A673 (cell line): Measurements from ENCODE around the gene ZNF441. TPM values are rescaled to one million over a fixed set of nuclear protein-coding genes. Genes with fewer than 3 reads are reported as not detected.
"Not testable (repeated sequence)": the region's sequence is repeated elsewhere in the genome, so short reads cannot be mapped to it uniquely, and the experiment has no call there.

Experiments
- BruUV-seq: library from RNA; stranded (reverse); fragments of 400-500 nt; replicated peaks from 2 replicates; lab custom pipeline; 2021; lab: Mats Ljungman, UMichigan
- CTCF ChIA-PET: fragments of 300-600 bp; sonication (Branson Sonifier 250); formaldehyde crosslinking; loops from one replicate; lab custom pipeline; 2022; ENCODE audit warnings: antibody characterized with exemption; lab: Charles Lee
- POLR2A ChIA-PET: fragments of 300-600 bp; sonication (Branson Sonifier 250); formaldehyde crosslinking; loops from one replicate; lab custom pipeline; 2022; ENCODE audit warnings: antibody characterized with exemption; ENCODE audit not compliant: low non-redundant PET; lab: Charles Lee
- DNase-seq: peaks from one replicate; pipeline ENCODE4 v3.0.0-alpha.2; 2015; ENCODE audit warnings: low spot score
- H3K27ac ChIP-seq: fragments of 200-600 bp; sonication (generic); 2 replicates; pipeline ENCODE4 v1.5.1; 2016; ENCODE audit warnings: mixed run types, low read depth, mild to moderate bottlenecking, mixed read lengths, antibody characterized with exemption, low read length; ENCODE audit not compliant: poor library complexity, severe bottlenecking
- H3K27me3 ChIP-seq: fragments of 200-600 bp; sonication (generic); replicated peaks from 2 replicates; pipeline ENCODE4 v1.6.1; 2017; ENCODE audit warnings: mixed run types, low read depth, mild to moderate bottlenecking, mixed read lengths, antibody characterized with exemption, low read length; ENCODE audit not compliant: insufficient read depth, poor library complexity
- H3K36me3 ChIP-seq: fragments of 200-600 bp; sonication (generic); 2 replicates; pipeline ENCODE4 v1.6.1; 2016; ENCODE audit warnings: mixed run types, mild to moderate bottlenecking, mixed read lengths, antibody characterized with exemption, low read length; ENCODE audit not compliant: insufficient read depth, poor library complexity, severe bottlenecking
- H3K4me1 ChIP-seq: fragments of 200-600 bp; sonication (generic); 2 replicates; pipeline ENCODE4 v1.6.1; 2017; ENCODE audit warnings: mixed run types, mild to moderate bottlenecking, mixed read lengths, antibody characterized with exemption, low read length; ENCODE audit not compliant: insufficient read depth, poor library complexity, severe bottlenecking
- H3K4me3 ChIP-seq: fragments of 200-600 bp; sonication (generic); 2 replicates; pipeline ENCODE4 v1.5.1; 2016; ENCODE audit warnings: low read depth, mixed run types, mild to moderate bottlenecking, mixed read lengths, low read length; ENCODE audit not compliant: poor library complexity, severe bottlenecking
- H3K9me3 ChIP-seq: fragments of 200-600 bp; sonication (generic); 2 replicates; pipeline ENCODE4 v1.6.1; 2016; ENCODE audit warnings: mixed run types, low read depth, mild to moderate bottlenecking, mixed read lengths, antibody characterized with exemption, low read length; ENCODE audit not compliant: poor library complexity, severe bottlenecking
- EZH2 ChIP-seq: fragments of 200-600 bp; sonication (generic); IDR thresholded peaks from 2 replicates; pipeline ENCODE4 v1.6.1; 2017; ENCODE audit warnings: borderline replicate concordance, low read depth, mild to moderate bottlenecking, mixed read lengths, antibody characterized with exemption, low read length; ENCODE audit not compliant: poor library complexity, severe bottlenecking
- intact Hi-C: fragments of 100-400 bp; cut with micrococcal nuclease; formaldehyde crosslinking; loops from one replicate; pipeline ENCODE4 v1.10.0; 2022; ENCODE audit not compliant: unreplicated experiment
- total RNA-seq: library from RNA; stranded (reverse); gene quantifications from 2 replicates; pipeline ENCODE4 v1.2.3, GENCODE V29; 2021
- TF ChIP-seq, protein P1 (sequence below): fragments of 300-800, 200-600 bp; sonication (generic); conservative IDR thresholded peaks from 2 replicates; pipeline ENCODE4 v1.5.1; 2017; ENCODE audit warnings: low read depth, mild to moderate bottlenecking, antibody characterized with exemption, low read length, moderate library complexity, mixed read lengths

ZNF441 gene
- total RNA-seq, 1 experiment from 2014 or later, result 3.7 TPM

DNA sequence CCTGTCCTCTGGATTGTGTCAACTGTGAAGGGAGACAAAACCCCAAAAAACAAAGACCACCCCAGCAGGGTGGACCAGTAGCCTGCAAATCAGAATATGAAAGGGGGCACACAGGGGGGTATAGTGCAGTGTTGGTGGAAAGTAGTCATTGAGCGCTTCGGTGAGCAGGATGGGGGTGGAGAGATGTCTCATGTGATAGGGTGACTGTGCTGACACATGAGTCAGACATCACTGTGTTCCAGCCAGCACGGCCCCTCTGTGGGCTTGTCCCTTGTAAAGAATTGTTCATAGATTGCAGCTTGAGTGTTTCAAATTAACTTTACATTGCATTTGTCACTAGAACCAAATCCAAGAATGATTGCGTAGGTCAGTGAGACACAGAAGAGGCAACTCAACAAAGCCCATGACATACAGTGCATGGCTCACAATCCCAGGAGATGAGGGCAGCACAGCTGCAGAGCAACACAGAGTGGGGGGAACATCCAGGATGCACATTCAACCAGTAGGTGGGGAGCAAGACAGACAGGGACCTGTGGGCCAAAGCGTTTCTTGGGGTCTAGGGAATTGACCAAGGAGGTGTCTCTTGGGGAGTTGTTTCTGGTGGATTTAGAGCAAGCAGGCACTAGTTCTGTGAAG, 54.8 kb downstream of the ZNF441 start:
- H3K4me3 ChIP-seq, result no peak overlapping the region
- BruUV-seq, result no TSS peak
- H3K9me3 ChIP-seq, result no peaks in the 10 kb centered on the region
- TF ChIP-seq EZH2, result no peak
- TF ChIP-seq, protein P1, sequence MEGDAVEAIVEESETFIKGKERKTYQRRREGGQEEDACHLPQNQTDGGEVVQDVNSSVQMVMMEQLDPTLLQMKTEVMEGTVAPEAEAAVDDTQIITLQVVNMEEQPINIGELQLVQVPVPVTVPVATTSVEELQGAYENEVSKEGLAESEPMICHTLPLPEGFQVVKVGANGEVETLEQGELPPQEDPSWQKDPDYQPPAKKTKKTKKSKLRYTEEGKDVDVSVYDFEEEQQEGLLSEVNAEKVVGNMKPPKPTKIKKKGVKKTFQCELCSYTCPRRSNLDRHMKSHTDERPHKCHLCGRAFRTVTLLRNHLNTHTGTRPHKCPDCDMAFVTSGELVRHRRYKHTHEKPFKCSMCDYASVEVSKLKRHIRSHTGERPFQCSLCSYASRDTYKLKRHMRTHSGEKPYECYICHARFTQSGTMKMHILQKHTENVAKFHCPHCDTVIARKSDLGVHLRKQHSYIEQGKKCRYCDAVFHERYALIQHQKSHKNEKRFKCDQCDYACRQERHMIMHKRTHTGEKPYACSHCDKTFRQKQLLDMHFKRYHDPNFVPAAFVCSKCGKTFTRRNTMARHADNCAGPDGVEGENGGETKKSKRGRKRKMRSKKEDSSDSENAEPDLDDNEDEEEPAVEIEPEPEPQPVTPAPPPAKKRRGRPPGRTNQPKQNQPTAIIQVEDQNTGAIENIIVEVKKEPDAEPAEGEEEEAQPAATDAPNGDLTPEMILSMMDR, result no peak
- CTCF ChIA-PET, result no interaction called here
- intact Hi-C loops, result no loop called here
- no peaks in the 10 kb centered on the region for H3K4me1 ChIP-seq
- POLR2A ChIA-PET, result no interaction called here
- no peak for DNase-seq
- no peaks in the 10 kb centered on the region for H3K36me3 ChIP-seq
- no peak overlapping the region for H3K27ac ChIP-seq
- no peaks in the 10 kb centered on the region for H3K27me3 ChIP-seq

DNA sequence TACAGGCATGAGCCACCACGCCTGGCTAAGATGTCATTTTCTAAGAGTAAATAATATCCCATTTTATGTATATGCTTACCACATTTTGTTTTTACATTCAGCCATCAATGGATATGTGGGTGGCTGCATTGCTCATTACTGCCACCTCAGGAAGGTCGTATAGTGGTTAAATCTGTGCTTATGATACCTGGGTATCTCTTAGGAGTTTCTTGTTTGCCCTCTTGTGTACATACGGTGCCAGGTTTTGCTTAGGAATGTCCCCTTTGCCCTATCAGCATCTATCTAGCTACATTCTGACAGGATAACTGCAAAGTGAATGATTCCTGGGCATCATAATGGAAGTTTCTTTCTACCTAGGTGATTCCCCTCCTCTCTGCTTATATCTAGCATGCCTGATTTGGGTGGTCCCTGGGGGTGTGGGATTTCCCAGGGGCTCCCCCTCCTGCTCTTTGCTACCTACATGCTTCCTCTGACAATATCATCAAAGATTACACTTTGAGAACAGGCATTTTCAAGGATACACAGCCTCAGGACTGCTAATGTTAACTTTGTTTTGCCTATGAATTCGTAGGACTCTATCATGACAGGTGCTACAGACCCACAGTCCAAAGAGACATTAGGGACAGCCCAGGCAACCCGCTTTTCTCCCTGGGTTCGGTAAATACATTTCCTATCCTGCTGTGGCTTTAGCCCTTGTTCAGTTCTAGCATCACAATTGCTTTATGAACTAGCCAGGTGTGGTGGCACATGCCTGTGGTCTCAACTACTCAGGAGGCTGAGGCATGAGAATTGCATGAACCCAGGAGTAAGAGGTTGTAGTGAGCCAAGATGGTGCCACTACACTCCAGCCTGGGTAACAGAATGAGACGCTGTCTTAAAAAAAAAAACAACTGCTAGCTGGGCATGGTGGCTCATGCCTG, 62.4 kb downstream of the ZNF441 start:
- POLR2A ChIA-PET, H3K4me1 ChIP-seq, BruUV-seq, CTCF ChIA-PET, H3K4me3 ChIP-seq, H3K27ac ChIP-seq, intact Hi-C loops, DNase-seq, H3K27me3 ChIP-seq: not testable (repeated sequence)
- H3K36me3 ChIP-seq, result peaks cover 25% of the 10 kb centered on the region
- peaks cover 34% of the 10 kb centered on the region for H3K9me3 ChIP-seq

DNA sequence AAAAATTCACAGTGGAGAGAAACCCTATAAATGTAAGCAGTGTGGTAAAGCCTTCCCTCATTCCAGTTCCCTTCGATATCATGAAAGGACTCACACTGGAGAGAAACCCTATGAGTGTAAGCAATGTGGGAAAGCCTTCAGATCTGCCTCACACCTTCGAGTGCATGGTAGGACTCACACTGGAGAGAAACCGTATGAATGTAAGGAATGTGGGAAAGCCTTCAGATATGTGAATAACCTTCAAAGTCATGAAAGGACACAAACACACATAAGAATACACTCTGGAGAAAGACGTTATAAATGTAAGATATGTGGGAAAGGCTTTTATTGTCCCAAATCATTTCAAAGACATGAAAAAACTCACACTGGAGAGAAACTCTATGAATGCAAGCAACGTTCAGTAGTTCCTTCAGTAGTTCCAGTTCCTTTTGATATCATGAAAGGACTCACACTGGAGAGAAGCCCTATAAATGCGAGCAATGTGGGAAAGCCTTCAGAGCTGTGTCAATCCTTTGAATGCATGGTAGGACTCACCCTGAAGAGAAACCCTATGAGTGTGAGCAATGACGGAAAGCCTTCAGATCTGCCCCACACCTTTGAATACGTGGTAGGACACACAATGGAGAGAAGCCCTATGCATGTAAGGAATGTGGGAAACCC, 65.6 kb downstream of the ZNF441 start:
- DNase-seq, result no peak
- Histone ChIP-seq H3K27me3 (no peaks in the 10 kb centered on the region), H3K4me3 (no peak overlapping the region), H3K36me3 (peaks cover 26% of the 10 kb centered on the region), H3K27ac (no peak overlapping the region), H3K4me1 (no peaks in the 10 kb centered on the region), H3K9me3 (peaks cover 39% of the 10 kb centered on the region)
- no TSS peak for BruUV-seq
- ChIA-PET POLR2A (no interaction called here), CTCF (no interaction called here)
- intact Hi-C loops, result no loop called here
- TF ChIP-seq, protein P1, result no peak
- no peak for TF ChIP-seq EZH2
